K562 (cell line): Measurements from ENCODE around the gene PRR36. TPM values are rescaled to one million over a fixed set of nuclear protein-coding genes. Genes with fewer than 3 reads are reported as not detected.

Experiments used
- ATAC-seq: fragments of 200-7000 bp; cut with Tn5 transposase; 3 replicates; pipeline ENCODE4 v1.9.1; 2020; ENCODE audit warnings: moderate library complexity
- BruUV-seq: library from RNA; stranded (reverse); fragments of 400-500 nt; replicated peaks from 2 replicates; lab custom pipeline; 2021; lab: Mats Ljungman, UMichigan
- CTCF ChIA-PET: fragments of 300-600 bp; formaldehyde crosslinking; extraction: SDS; loops from one replicate; lab custom pipeline; 2021; ENCODE audit warnings: low intra/inter-chr PET ratio; lab: Yijun Ruan, JAX
- POLR2A ChIA-PET: fragments of 300-600, 350-650 bp; sonication (Branson Sonifier 250); formaldehyde crosslinking; extraction: SDS; loops from one replicate; lab custom pipeline; 2021; ENCODE audit warnings: antibody characterized with exemption, inconsistent platforms; lab: Yijun Ruan, JAX
- DNase-seq, 4 experiments: peaks; one replicate each; pipeline versions ENCODE4 v3.0.0 to v3.0.0-alpha.2; 2011 to 2018; ENCODE audit warnings: low spot score in 3 of 4, mixed read lengths in 3 of 4; ENCODE audit errors: extremely low read depth in 1 of 4
- FAIRE-seq: peaks from 2 replicates; lab custom pipeline; 2011; peaks lifted over from hg19 to GRCh38; lab: Jason Lieb, UNC
- H2AFZ ChIP-seq: 2 replicates; pipeline ENCODE4 v1.6.0; 2011; ENCODE audit warnings: low read depth, low read length, control low read depth, inconsistent platforms
- H3K27ac ChIP-seq: fragments of 200-600 bp; 3 replicates; pipeline ENCODE4 v1.8.0; 2011; ENCODE audit warnings: low read depth, mild to moderate bottlenecking, control low read depth, inconsistent platforms, low read length, moderate library complexity, mixed read lengths; ENCODE audit errors: extremely low read depth
- H3K27me3 ChIP-seq, 2 experiments: fragments of 300-600 bp in 1 of 2; 2 replicates in 1 of 2; 3 replicates in 1 of 2; pipeline versions ENCODE4 v1.6.0 to v1.8.0; 2011; ENCODE audit warnings: inconsistent platforms in 2 of 2, low read length in 2 of 2, mild to moderate bottlenecking in 1 of 2, mixed read lengths in 1 of 2, moderate library complexity in 1 of 2; ENCODE audit not compliant: control insufficient read depth in 2 of 2, insufficient read depth in 2 of 2
- H3K36me3 ChIP-seq: fragments of 300-600 bp; 3 replicates; pipeline ENCODE4 v1.8.0; 2011; ENCODE audit warnings: mild to moderate bottlenecking, low read length, inconsistent platforms; ENCODE audit not compliant: control insufficient read depth, insufficient read depth
- H3K4me1 ChIP-seq, 2 experiments: fragments of 200-600 bp in 1 of 2; replicated peaks in 1 of 2; 2 replicates in 1 of 2; 3 replicates in 1 of 2; pipeline versions ENCODE4 v1.5.1 to v1.8.0; 2011; ENCODE audit warnings: inconsistent platforms in 2 of 2, low read length in 2 of 2, mild to moderate bottlenecking in 1 of 2, mixed read lengths in 1 of 2, moderate library complexity in 1 of 2; ENCODE audit not compliant: control insufficient read depth in 2 of 2, insufficient read depth in 2 of 2
- H3K4me2 ChIP-seq: 2 replicates; pipeline ENCODE4 v1.6.1; 2011; ENCODE audit warnings: low read length, control low read depth, inconsistent platforms, mixed read lengths; ENCODE audit not compliant: insufficient read depth
- H3K4me3 ChIP-seq: fragments of 200-600 bp; sonication (generic), shearing (Covaris generic); 2 replicates; pipeline ENCODE4 v1.5.1; 2016; ENCODE audit warnings: control low read depth, inconsistent platforms
- H3K79me2 ChIP-seq: fragments of 200-600 bp; 3 replicates; pipeline ENCODE4 v1.8.0; 2011; ENCODE audit warnings: low read length, inconsistent platforms; ENCODE audit not compliant: control insufficient read depth, insufficient read depth
- H3K9ac ChIP-seq, 2 experiments: 2 replicates each; pipeline versions ENCODE4 v1.6.0 to v1.6.1; 2011; ENCODE audit warnings: low read depth in 2 of 2, low read length in 2 of 2, control low read depth in 1 of 2, inconsistent platforms in 1 of 2, mild to moderate bottlenecking in 1 of 2, mixed read lengths in 1 of 2; ENCODE audit not compliant: insufficient read depth in 1 of 2
- H3K9me1 ChIP-seq: one replicate; pipeline ENCODE4 v1.6.0; 2011; ENCODE audit warnings: inconsistent platforms, mild to moderate bottlenecking, low read length, moderate library complexity; ENCODE audit not compliant: control insufficient read depth, insufficient read depth
- H3K9me3 ChIP-seq: replicated peaks from 2 replicates; pipeline ENCODE4 v1.5.1; 2011; ENCODE audit warnings: low read depth, low read length, inconsistent platforms; ENCODE audit not compliant: control insufficient read depth, insufficient read depth
- H4K20me1 ChIP-seq: replicated peaks from 2 replicates; pipeline ENCODE4 v1.6.1; 2011; ENCODE audit warnings: low read length, inconsistent platforms, mixed read lengths; ENCODE audit not compliant: control insufficient read depth, insufficient read depth
- CBX1 ChIP-seq: sonication (generic); IDR thresholded peaks from 2 replicates; pipeline ENCODE4 v1.6.1; 2016; ENCODE audit warnings: antibody characterized with exemption, low read depth, mild to moderate bottlenecking
- CLOCK ChIP-seq: fragments of 250-450 bp; sonication (Bioruptor Pico); IDR thresholded peaks from 2 replicates; pipeline ENCODE4 v1.4.0; 2020; ENCODE audit warnings: mild to moderate bottlenecking, moderate library complexity, borderline replicate concordance
- COPS2 ChIP-seq: fragments of 450-650 bp; conservative IDR thresholded peaks from 2 replicates; pipeline ENCODE4 v1.6.1; 2016; ENCODE audit warnings: mild to moderate bottlenecking, moderate library complexity
- E2F3 ChIP-seq: fragments of 250-450 bp; sonication (Bioruptor Pico); IDR thresholded peaks from 2 replicates; pipeline ENCODE4 v1.4.0; 2020; ENCODE audit warnings: mild to moderate bottlenecking
- ELF2 ChIP-seq: fragments of 250-450 bp; sonication (Bioruptor Pico); IDR thresholded peaks from 2 replicates; pipeline ENCODE4 v1.5.0; 2021; ENCODE audit warnings: mild to moderate bottlenecking
- GTF2B ChIP-seq: IDR thresholded peaks from 2 replicates; pipeline ENCODE4 v1.6.1; 2011; ENCODE audit not compliant: insufficient read length; ENCODE audit errors: extremely low read depth
- KDM5B ChIP-seq: fragments of 200-600 bp; sonication (generic); IDR thresholded peaks from 2 replicates; pipeline ENCODE4 v1.6.1; 2012; ENCODE audit warnings: low read depth, mild to moderate bottlenecking, moderate library complexity, low read length, control low read depth, inconsistent platforms; ENCODE audit not compliant: insufficient replicate concordance
- PHF20 ChIP-seq: fragments of 450-650 bp; IDR thresholded peaks from 2 replicates; pipeline ENCODE4 v1.6.1; 2018; ENCODE audit not compliant: partially characterized antibody
- WHSC1 ChIP-seq: IDR thresholded peaks from one replicate; pipeline ENCODE4 v1.6.1; 2012; ENCODE audit warnings: low read length, control low read depth, inconsistent platforms
- ZNF232 ChIP-seq: sonication (generic); formaldehyde crosslinking; IDR thresholded peaks from 2 replicates; pipeline ENCODE4 v1.8.0; 2022; ENCODE audit warnings: mild to moderate bottlenecking, missing genetic modification reagents
- WGBS: fragments of 100-300 bp; shearing (Covaris generic); methylation state at CpG from one replicate; pipeline ENCODE4 v1.1.6; 2016; ENCODE audit warnings: low coverage, mixed read lengths; ENCODE audit not compliant: insufficient coverage; ENCODE audit errors: missing lambda C conversion rate; 5-methylcytosine and 5-hydroxymethylcytosine counted together
- in situ Hi-C: fragments of 300-500 bp; cut with MboI; formaldehyde crosslinking; loops from 4 replicates; pipeline ENCODE4 v1.15.0; 2018; ENCODE audit warnings: inconsistent platforms, mixed read lengths
- intact Hi-C: fragments of 100-400 bp; cut with micrococcal nuclease; formaldehyde crosslinking; loops from 2 replicates; pipeline ENCODE4 v1.14.2; 2022
- polyA plus RNA-seq, 8 experiments: library from polyadenylated mRNA; depleted of rRNA in 4 of 8; stranded (reverse) in 5 of 8; unstranded in 3 of 8; fragments of >200 nt; fragmentation: Nextera tagmentation in 2 of 8; fragmentation: Illumina TruSeq in 1 of 8; extraction: Ambion mirVana in 2 of 8; extraction: Trizol in 1 of 8; gene quantifications; 2 replicates each; pipeline versions ENCODE4 v1.2.1 to v1.2.3, GENCODE V29; 2011 to 2014; ENCODE audit warnings: inconsistent platforms in 1 of 8, missing spikeins in 1 of 8
- total RNA-seq, 7 experiments: library from RNA; depleted of rRNA in 6 of 7; stranded (reverse); fragments of >200 nt in 6 of 7; fragmentation: Illumina TruSeq in 2 of 7; extraction: Trizol in 2 of 7; gene quantifications; 2 replicates each; pipeline versions ENCODE4 v1.2.1 to v1.2.3, GENCODE V29; 2011 to 2021; ENCODE audit warnings: low replicate concordance in 1 of 7
- TF ChIP-seq, protein P1 (sequence below): fragments of 200-800 bp; sonication (Bioruptor generic); IDR thresholded peaks from 2 replicates; pipeline ENCODE4 v1.6.1; 2017; ENCODE audit warnings: missing genetic modification characterization, missing compliant biosample characterization

PRR36 gene
- total and polyA plus RNA-seq, 9 of the 15 experiments (the other 6 are each of a cell fraction or from before 2014, with no cell fraction given): 0.05 to 0.42 (median 0.06) TPM; not detected in 6

GRCh38 chr19:7820588-7820987 is 53.6 kb downstream of the PRR36 start (continued):
- TF ChIP-seq, protein P1, sequence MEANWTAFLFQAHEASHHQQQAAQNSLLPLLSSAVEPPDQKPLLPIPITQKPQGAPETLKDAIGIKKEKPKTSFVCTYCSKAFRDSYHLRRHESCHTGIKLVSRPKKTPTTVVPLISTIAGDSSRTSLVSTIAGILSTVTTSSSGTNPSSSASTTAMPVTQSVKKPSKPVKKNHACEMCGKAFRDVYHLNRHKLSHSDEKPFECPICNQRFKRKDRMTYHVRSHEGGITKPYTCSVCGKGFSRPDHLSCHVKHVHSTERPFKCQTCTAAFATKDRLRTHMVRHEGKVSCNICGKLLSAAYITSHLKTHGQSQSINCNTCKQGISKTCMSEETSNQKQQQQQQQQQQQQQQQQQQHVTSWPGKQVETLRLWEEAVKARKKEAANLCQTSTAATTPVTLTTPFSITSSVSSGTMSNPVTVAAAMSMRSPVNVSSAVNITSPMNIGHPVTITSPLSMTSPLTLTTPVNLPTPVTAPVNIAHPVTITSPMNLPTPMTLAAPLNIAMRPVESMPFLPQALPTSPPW (CRISPR knock-in tag): no peak
- TF ChIP-seq, all 486 proteins: peak for 0

DNA sequence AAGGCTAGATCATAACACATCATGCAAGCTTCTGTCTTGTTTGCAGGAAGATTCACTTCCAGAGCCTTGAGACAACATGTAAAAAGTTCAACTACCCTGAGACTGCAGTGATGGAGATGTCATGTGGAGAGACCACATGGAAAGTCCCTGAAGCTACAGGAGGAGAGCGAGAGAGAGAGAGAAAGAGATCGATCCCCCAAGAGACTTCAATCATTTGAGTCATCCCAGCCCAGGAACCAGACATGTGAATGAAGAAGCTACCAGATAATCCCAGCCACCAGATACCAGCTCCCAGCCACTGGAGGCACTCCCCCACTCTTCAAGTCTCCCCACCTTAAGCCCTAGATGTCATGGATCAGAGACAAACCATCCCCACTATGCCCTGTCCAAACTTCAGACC is 54.9 kb downstream of the PRR36 start:
- in situ Hi-C loops: no loop called here
- POLR2A ChIA-PET: interaction anchor here (1.1 kb wide), 1 partner anchor 133 kb away, joined by 3 read pairs; no protein-coding TSS in a partner anchor
- no TSS peak for BruUV-seq
- CTCF ChIA-PET: no interaction called here
- H3K27me3 ChIP-seq: peaks cover 0 to 3% of the 10 kb centered on the region in 2 experiments; a peak in 2 of 5 replicates
- no peak overlapping the region for H3K4me2 ChIP-seq
- H3K27ac ChIP-seq: no peak overlapping the region
- H2AFZ ChIP-seq: no peak overlapping the region
- WGBS: 0% methylated on average over 2 of the region's 2 CpGs
- intact Hi-C loops: no loop called here
- H4K20me1 ChIP-seq: no peaks in the 10 kb centered on the region
- no peak overlapping the region for H3K4me3 ChIP-seq
- H3K9me3 ChIP-seq: no peaks in the 10 kb centered on the region
- ATAC-seq (no peak), FAIRE-seq (no peak), DNase-seq (no peak)
- H3K9me1 ChIP-seq: no peaks in the 10 kb centered on the region
- no peaks in the 10 kb centered on the region for H3K36me3 ChIP-seq
- H3K4me1 ChIP-seq: no peaks in the 10 kb centered on the region
- H3K9ac ChIP-seq: no peak overlapping the region
- H3K79me2 ChIP-seq: no peaks in the 10 kb centered on the region
- TF ChIP-seq ZNF232 (CRISPR knock-in tag): no peak
- TF ChIP-seq PHF20: no peak
- TF ChIP-seq KDM5B: no peak
- TF ChIP-seq GTF2B: no peak
- no peak for TF ChIP-seq CLOCK (CRISPR knock-in tag)
- TF ChIP-seq E2F3 (CRISPR knock-in tag): no peak
- TF ChIP-seq ELF2 (CRISPR knock-in tag): no peak
- no peak for TF ChIP-seq WHSC1
- no peak for TF ChIP-seq CBX1
- no peak for TF ChIP-seq COPS2
